NB4 (cell line): ENCODE results near the gene ANKRD33.
"Not testable (repeated sequence)": the region's sequence is repeated elsewhere in the genome, so short reads cannot be mapped to it uniquely, and the experiment has no call there.

Experiments used
- DNase-seq: peaks from one replicate; pipeline ENCODE4 v3.0.0; 2010; ENCODE audit warnings: low read depth
- H3K4me3 ChIP-seq: one replicate; pipeline ENCODE4 v1.5.1; 2011; ENCODE audit warnings: mild to moderate bottlenecking, low read depth, low read length, moderate library complexity
- MYC ChIP-seq: IDR thresholded peaks from 2 replicates; pipeline ENCODE4 v1.6.1; 2011; ENCODE audit warnings: low read depth, low read length
- POLR2A ChIP-seq: IDR thresholded peaks from 2 replicates; pipeline ENCODE4 v1.6.1; 2011; ENCODE audit warnings: mild to moderate bottlenecking; ENCODE audit not compliant: insufficient read length; ENCODE audit errors: extremely low read depth
- TF ChIP-seq, protein P1 (sequence below): IDR thresholded peaks from one replicate; pipeline ENCODE4 v1.5.1; 2012; ENCODE audit warnings: low read depth, low read length
- TF ChIP-seq, protein P2 (sequence below): IDR thresholded peaks from 2 replicates; pipeline ENCODE4 v1.6.1; 2011; ENCODE audit warnings: low read depth, low read length

Gene ANKRD33

DNA sequence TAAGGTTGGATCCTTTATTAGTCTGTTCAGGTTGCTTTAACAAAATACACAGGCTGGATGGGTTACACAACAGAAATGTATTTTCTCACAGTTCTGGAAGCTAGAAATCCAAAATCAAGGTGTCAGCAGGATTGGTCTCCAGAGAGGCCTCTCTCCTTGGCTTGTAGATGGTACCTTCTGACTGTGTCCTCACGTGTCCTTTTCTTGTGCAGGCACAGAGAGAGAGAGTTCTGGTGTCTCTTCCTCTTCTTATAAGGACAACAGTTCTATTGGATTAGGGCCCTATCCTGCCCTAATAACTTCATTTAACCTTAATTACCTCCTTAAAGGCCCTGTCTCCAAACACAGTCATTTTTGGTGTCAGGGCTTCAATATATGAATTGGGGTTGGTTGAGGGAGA lies 4.6 kb upstream of the ANKRD33 start:
- no peak for DNase-seq
- H3K4me3 ChIP-seq: no peak overlapping the region
- TF ChIP-seq POLR2A: no peak
- TF ChIP-seq, protein P1, sequence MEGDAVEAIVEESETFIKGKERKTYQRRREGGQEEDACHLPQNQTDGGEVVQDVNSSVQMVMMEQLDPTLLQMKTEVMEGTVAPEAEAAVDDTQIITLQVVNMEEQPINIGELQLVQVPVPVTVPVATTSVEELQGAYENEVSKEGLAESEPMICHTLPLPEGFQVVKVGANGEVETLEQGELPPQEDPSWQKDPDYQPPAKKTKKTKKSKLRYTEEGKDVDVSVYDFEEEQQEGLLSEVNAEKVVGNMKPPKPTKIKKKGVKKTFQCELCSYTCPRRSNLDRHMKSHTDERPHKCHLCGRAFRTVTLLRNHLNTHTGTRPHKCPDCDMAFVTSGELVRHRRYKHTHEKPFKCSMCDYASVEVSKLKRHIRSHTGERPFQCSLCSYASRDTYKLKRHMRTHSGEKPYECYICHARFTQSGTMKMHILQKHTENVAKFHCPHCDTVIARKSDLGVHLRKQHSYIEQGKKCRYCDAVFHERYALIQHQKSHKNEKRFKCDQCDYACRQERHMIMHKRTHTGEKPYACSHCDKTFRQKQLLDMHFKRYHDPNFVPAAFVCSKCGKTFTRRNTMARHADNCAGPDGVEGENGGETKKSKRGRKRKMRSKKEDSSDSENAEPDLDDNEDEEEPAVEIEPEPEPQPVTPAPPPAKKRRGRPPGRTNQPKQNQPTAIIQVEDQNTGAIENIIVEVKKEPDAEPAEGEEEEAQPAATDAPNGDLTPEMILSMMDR: no peak
- TF ChIP-seq MYC: no peak
- TF ChIP-seq, protein P2, sequence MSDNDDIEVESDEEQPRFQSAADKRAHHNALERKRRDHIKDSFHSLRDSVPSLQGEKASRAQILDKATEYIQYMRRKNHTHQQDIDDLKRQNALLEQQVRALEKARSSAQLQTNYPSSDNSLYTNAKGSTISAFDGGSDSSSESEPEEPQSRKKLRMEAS: no peak

DNA sequence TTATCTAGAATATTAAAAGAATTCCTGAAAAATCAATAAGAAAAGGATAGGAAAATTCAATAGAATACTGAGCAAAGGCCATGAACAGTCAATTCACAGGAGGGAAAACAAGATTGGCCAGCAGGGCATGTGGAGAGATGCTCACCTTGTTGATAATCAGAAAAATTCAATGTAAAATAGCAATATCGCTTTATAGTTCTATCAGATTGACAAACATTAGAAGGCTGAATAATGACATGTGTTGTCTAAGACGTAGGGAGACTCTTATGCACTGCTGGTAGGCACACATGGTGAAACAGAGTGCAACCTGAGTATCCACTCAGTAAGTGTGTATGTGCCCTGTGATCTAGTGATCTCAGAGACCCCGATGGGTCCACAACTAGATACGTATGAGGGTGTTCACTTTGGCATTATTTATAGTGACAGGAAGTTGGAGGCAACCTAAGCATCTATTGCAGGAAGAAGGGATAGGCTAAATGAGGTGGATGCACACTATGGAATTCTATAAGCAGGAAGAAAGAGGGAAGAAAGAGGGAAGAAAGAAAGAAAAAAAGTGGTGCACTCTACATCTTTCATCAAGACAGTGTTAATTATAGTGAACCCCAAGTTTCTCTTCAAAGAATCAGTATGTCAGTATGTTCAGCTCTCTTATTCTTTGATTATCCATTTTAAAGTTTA lies 3.8 kb upstream of the ANKRD33 start:
- H3K4me3 ChIP-seq: no peak overlapping the region
- DNase-seq: no peak
- TF ChIP-seq, protein P1: no peak

DNA sequence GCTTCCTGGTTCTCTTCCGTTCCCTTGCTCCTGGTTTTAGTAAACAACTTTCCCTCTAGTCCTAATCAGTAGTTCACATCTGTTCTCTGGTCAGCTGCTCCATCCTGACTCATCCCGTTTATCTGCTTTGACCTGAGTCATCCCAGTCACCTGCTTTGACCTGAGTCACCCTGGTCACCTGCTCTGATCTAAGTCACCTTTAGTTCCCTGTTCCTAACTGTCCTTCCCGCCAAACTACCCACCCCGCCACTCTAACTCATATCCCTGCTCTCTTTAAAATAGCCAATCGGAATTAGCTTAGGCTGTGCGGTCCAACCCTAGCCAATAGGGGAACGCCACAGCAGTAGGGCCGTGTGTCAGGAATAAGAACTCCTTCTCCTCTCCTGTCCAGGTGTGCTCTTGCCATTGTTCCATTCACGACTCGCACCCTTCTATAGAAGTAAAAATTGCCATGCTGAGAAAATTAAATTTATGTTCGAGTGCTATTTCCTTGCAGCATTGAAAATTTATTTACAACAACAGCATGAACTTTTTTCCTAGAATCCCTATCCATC lies 3.1 kb upstream of the ANKRD33 start:
- DNase-seq: no peak

DNA sequence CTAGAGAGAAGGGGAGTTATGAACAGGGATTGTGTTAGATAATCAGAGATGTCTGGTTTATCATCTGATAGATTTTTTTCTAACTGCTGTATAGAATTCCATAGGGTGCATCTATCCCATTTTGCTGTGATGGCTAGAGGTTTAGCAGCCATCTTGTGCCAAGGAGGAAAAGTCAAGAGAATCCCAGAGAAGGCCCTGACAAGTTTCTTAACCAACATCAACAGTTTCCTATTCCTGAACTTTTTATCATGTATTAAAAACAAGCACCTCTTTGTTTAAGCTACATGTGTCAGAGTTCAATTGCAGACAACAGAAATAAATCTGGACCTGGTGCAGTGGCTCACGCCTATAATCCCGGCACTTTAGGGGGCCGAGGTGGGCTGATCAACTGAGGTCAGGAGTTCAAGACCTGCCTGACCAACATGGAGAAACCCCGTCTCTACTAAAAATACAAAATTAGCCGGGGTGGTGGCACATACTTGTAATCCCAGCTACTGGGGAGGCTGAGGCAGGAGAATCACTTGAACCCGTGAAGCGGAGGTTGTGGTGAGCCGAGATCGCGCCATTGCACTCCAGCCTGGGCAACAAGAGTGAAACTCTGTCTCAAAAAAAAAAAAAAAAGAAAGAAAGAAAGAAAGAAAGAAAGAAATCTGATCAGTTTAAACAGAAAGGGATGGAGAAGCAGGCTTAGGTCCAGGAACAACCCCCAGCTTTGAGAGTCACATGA lies 2.4 kb upstream of the ANKRD33 start:
- H3K4me3 ChIP-seq, DNase-seq: not testable (repeated sequence)

More for the DNA sequence above, 3.1 kb upstream of the ANKRD33 start:
- no peak overlapping the region for H3K4me3 ChIP-seq
- TF ChIP-seq MYC (no peak), POLR2A (no peak)
- TF ChIP-seq, protein P1: no peak

DNA sequence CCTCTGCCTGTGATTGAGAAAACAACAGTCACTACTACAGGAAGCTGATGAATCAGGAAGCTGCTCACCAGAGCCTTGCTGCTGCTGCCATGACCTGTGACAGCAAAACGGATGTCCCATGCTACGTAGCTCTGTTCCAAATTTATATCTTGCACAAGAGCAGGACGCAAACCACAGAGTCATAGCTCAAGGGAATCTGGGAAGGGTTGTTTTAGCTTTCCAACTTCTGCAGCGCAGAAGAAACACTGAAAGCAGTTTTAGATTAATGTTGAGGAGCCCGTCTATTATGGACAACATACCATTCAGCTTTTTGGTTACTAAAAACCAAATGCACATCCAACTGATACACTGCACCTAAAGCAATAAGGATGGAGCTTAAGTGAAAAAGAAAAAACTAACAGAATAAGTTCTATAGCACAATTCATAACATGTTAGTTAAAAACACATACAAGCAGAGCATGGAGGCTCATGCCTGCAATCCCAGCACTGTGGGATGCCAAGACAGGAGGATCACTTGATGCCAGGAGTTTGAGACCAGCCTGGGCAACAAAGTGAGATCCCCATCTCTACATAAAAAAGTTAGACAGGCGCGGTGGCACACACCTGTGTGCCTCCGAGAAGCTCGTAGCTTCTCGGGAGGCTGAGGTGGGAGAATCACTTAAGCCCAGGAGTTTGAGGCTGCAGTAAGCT lies 1.7 kb upstream of the ANKRD33 start:
- DNase-seq: peak; percentile 92
- H3K4me3 ChIP-seq: peak overlapping the region; percentile 3
- peak; percentile 41 for TF ChIP-seq POLR2A
- TF ChIP-seq, protein P1: no peak
- TF ChIP-seq MYC: peak; percentile 30; the same call in 1 of the 2 replicates
- TF ChIP-seq, protein P2: peak; percentile 82

DNA sequence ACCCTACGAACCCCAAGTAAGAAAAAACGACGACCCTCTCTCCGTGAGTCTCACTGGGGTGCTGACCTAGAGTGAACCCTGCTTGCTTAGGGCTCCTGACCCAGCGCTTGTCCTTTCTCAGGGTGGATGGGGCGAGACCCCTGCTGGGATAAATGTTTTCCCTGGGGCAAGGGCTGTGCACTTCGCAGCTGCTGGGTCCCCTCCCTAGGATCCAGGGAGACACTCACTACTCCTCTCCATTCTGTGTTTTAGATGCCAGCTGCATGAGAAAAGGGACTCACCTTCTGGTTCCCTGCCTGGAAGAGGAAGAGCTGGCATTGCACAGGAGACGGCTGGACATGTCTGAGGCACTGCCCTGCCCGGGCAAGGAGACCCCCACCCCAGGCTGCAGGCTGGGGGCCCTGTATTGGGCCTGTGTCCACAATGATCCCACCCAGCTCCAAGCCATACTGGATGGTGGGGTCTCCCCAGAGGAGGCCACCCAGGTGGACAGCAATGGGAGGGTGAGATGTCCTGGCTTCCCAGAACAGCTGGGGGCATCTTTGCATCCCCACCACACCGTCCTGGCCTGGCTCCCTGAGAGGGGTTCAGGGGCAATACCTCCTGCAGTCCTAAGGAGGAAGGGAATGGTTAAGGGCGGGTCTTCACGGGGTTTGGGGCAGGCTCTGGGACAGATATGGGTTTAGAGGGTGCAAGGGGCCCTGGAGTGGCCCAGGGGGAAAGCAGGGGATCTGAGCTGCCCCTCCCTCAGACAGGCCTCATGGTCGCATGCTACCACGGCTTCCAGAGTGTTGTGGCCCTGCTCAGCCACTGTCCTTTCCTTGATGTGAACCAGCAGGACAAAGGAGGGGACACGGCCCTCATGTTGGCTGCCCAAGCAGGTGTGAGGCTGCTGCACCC lies 663 bp downstream of the ANKRD33 start:
- H3K4me3 ChIP-seq: no peak overlapping the region
- TF ChIP-seq, protein P2: no peak
- TF ChIP-seq MYC: no peak
- no peak for TF ChIP-seq POLR2A
- TF ChIP-seq, protein P1: no peak

More for the DNA sequence above, 663 bp downstream of the ANKRD33 start:
- DNase-seq: no peak
